OCI-LY7 (cell line): ENCODE results near the gene NPY2R. TPM values are rescaled to one million over a fixed set of nuclear protein-coding genes. Genes with fewer than 3 reads are reported as not detected.

Experiments
- BruUV-seq: library from RNA; stranded (reverse); fragments of 400-500 nt; replicated peaks from 2 replicates; lab custom pipeline; 2021; lab: Mats Ljungman, UMichigan
- CTCF ChIA-PET: fragments of 300-600 bp; sonication (Branson Sonifier 250); formaldehyde crosslinking; loops from one replicate; lab custom pipeline; 2022; ENCODE audit warnings: antibody characterized with exemption; ENCODE audit not compliant: unreplicated experiment; lab: Charles Lee
- POLR2A ChIA-PET: fragments of 300-600 bp; sonication (Branson Sonifier 250); formaldehyde crosslinking; loops from one replicate; lab custom pipeline; 2022; ENCODE audit warnings: antibody characterized with exemption; lab: Charles Lee
- DNase-seq: peaks from one replicate; pipeline ENCODE4 v3.0.0-alpha.2; 2015; ENCODE audit warnings: low spot score
- H2AFZ ChIP-seq: fragments of 200-600 bp; sonication (generic), shearing (Covaris generic); 2 replicates; pipeline ENCODE4 v1.6.1; 2014; ENCODE audit warnings: mild to moderate bottlenecking, antibody characterized with exemption, low read length, moderate library complexity
- H3K27ac ChIP-seq: fragments of 200-600 bp; sonication (generic); 2 replicates; pipeline ENCODE4 v1.5.1; 2014; ENCODE audit warnings: mixed run types, low read depth, mild to moderate bottlenecking, moderate library complexity, low read length, inconsistent platforms; ENCODE audit not compliant: poor library complexity, severe bottlenecking
- H3K36me3 ChIP-seq: fragments of 200-600 bp; sonication (generic); 2 replicates; pipeline ENCODE4 v1.6.1; 2014; ENCODE audit warnings: mild to moderate bottlenecking, antibody characterized with exemption, low read length, moderate library complexity, mixed read lengths; ENCODE audit not compliant: insufficient read depth
- H3K4me1 ChIP-seq: fragments of 200-600 bp; sonication (generic); 2 replicates; pipeline ENCODE4 v1.5.1; 2014; ENCODE audit warnings: mild to moderate bottlenecking, low read length; ENCODE audit not compliant: insufficient read depth, poor library complexity, severe bottlenecking
- H3K4me2 ChIP-seq: fragments of 200-600 bp; sonication (generic); 2 replicates; pipeline ENCODE4 v1.6.1; 2014; ENCODE audit warnings: mild to moderate bottlenecking, low read length
- H3K4me3 ChIP-seq: fragments of 200-600 bp; sonication (generic); 2 replicates; pipeline ENCODE4 v1.5.1; 2014; ENCODE audit warnings: mild to moderate bottlenecking, low read depth, low read length; ENCODE audit not compliant: poor library complexity, severe bottlenecking
- H3K79me2 ChIP-seq: fragments of 200-600 bp; sonication (generic); 2 replicates; pipeline ENCODE4 v1.6.1; 2016; ENCODE audit warnings: low read depth, mild to moderate bottlenecking, low read length, moderate library complexity, mixed read lengths; ENCODE audit not compliant: insufficient read depth
- H3K9me2 ChIP-seq: fragments of 200-600 bp; sonication (generic); 2 replicates; pipeline ENCODE4 v1.6.1; 2016; ENCODE audit warnings: mild to moderate bottlenecking, low read length, mixed read lengths; ENCODE audit not compliant: insufficient read depth
- H3K9me3 ChIP-seq: fragments of 200-600 bp; sonication (generic); 2 replicates; pipeline ENCODE4 v1.6.1; 2014; ENCODE audit warnings: mild to moderate bottlenecking, mixed run types, low read length, mixed read lengths
- H4K20me1 ChIP-seq: fragments of 200-600 bp; sonication (generic); 2 replicates; pipeline ENCODE4 v1.6.1; 2014; ENCODE audit warnings: mild to moderate bottlenecking, antibody characterized with exemption, low read length, moderate library complexity, mixed read lengths; ENCODE audit not compliant: insufficient read depth
- CTCF ChIP-seq: fragments of 200-600 bp; sonication (generic); conservative IDR thresholded peaks from 2 replicates; pipeline ENCODE4 v1.5.1; 2014; ENCODE audit warnings: mild to moderate bottlenecking, antibody characterized with exemption, low read length, moderate library complexity, mixed read lengths
- EZH2phosphoT487 ChIP-seq: fragments of 200-600 bp; sonication (generic); IDR thresholded peaks from 2 replicates; pipeline ENCODE4 v1.6.1; 2018; ENCODE audit warnings: low read depth, borderline replicate concordance, mild to moderate bottlenecking, mixed run types, antibody characterized with exemption, low read length, moderate library complexity, mixed read lengths
- intact Hi-C: fragments of 100-400 bp; cut with micrococcal nuclease; formaldehyde crosslinking; loops from one replicate; pipeline ENCODE4 v1.10.0; 2022; ENCODE audit not compliant: unreplicated experiment
- total RNA-seq, 2 experiments: library from RNA; depleted of rRNA in 1 of 2; stranded (reverse); fragments of >200 nt in 1 of 2; shearing (Covaris generic) in 1 of 2; gene quantifications; 2 replicates each; pipeline ENCODE4 v1.2.3, GENCODE V29; 2014 to 2022

The NPY2R gene
- total RNA-seq, 2 experiments from 2014 or later = not detected

- ChIA-PET POLR2A (interaction anchor here (0.7 kb wide), 2 partner anchors 109 to 771 kb away, joined by 3 to 4 read pairs; no protein-coding TSS in a partner anchor), CTCF (no interaction called here)
- Histone ChIP-seq H3K4me1 (no peaks in the 10 kb centered on the region), H3K36me3 (no peaks in the 10 kb centered on the region), H3K9me2 (no peaks in the 10 kb centered on the region), H3K79me2 (no peaks in the 10 kb centered on the region), H2AFZ (no peak overlapping the region), H3K9me3 (no peaks in the 10 kb centered on the region), H3K4me3 (no peak overlapping the region), H3K4me2 (no peak overlapping the region), H3K27ac (no peak overlapping the region), H4K20me1 (no peaks in the 10 kb centered on the region)
- TF ChIP-seq EZH2phosphoT487 (no peak), CTCF (no peak)
- no TSS peak for BruUV-seq
- intact Hi-C loops = no loop called here
- DNase-seq = no peak
These were observed 39.8 kb downstream of the NPY2R start for GRCh38 chr4:155248002-155248896.

- no peaks in the 10 kb centered on the region for H3K4me1 ChIP-seq
- H3K27ac ChIP-seq = no peak overlapping the region
- ChIA-PET POLR2A (no interaction called here), CTCF (no interaction called here)
- TF ChIP-seq EZH2phosphoT487 (no peak), CTCF (no peak)
- intact Hi-C loops = no loop called here
- no peaks in the 10 kb centered on the region for H3K9me3 ChIP-seq
- DNase-seq = no peak
- H2AFZ ChIP-seq = no peak overlapping the region
- H3K4me2 ChIP-seq = no peak overlapping the region
- no peaks in the 10 kb centered on the region for H3K79me2 ChIP-seq
- no peak overlapping the region for H3K4me3 ChIP-seq
- H3K36me3 ChIP-seq = no peaks in the 10 kb centered on the region
- no peaks in the 10 kb centered on the region for H4K20me1 ChIP-seq
- no peaks in the 10 kb centered on the region for H3K9me2 ChIP-seq
- BruUV-seq = no TSS peak
These were observed 40.7 kb downstream of the NPY2R start for GRCh38 chr4:155249016-155249566.

- intact Hi-C loops = no loop called here
- BruUV-seq = no TSS peak
- Histone ChIP-seq H3K9me2 (no peaks in the 10 kb centered on the region), H3K27ac (no peak overlapping the region), H4K20me1 (no peaks in the 10 kb centered on the region), H3K79me2 (no peaks in the 10 kb centered on the region), H3K4me3 (no peak overlapping the region), H2AFZ (no peak overlapping the region), H3K36me3 (no peaks in the 10 kb centered on the region), H3K9me3 (no peaks in the 10 kb centered on the region), H3K4me1 (no peaks in the 10 kb centered on the region), H3K4me2 (no peak overlapping the region)
- ChIA-PET POLR2A (no interaction called here), CTCF (no interaction called here)
- TF ChIP-seq EZH2phosphoT487 = no peak
- no peak for TF ChIP-seq CTCF
- no peak for DNase-seq
These were observed 43.9 kb downstream of the NPY2R start for GRCh38 chr4:155252327-155252726.
